GM12878 (cell line): ENCODE measurements around the gene GCDH. TPM values are rescaled to one million over a fixed set of nuclear protein-coding genes. Genes with fewer than 3 reads are reported as not detected.

Experiments
- ATAC-seq: fragments of 200-7000 bp; cut with Tn5 transposase; 3 replicates; pipeline ENCODE4 v1.9.1; 2020; ENCODE audit warnings: mild to moderate bottlenecking, moderate library complexity
- BruUV-seq: library from RNA; stranded (reverse); fragments of 400-500 nt; replicated peaks from 2 replicates; lab custom pipeline; 2021; lab: Mats Ljungman, UMichigan
- CTCF ChIA-PET: fragments of 300-600 bp; sonication (Branson Sonifier 250); formaldehyde crosslinking; extraction: SDS; loops from one replicate; lab custom pipeline; 2021; ENCODE audit warnings: inconsistent platforms; lab: Yijun Ruan, JAX
- POLR2A ChIA-PET: fragments of 350-600 bp; formaldehyde crosslinking; extraction: SDS; loops from one replicate; lab custom pipeline; 2021; ENCODE audit warnings: inconsistent platforms; lab: Charles Lee
- RAD21 ChIA-PET: fragments of 300-600 bp; sonication (Branson Sonifier 250); formaldehyde crosslinking; loops from one replicate; lab custom pipeline; 2023; ENCODE audit warnings: antibody characterized with exemption; ENCODE audit not compliant: unreplicated experiment; lab: Charles Lee
- SMC1A ChIA-PET: fragments of 300-600 bp; sonication (Branson Sonifier 250); formaldehyde crosslinking; loops from one replicate; lab custom pipeline; 2023; ENCODE audit not compliant: unreplicated experiment, uncharacterized antibody; lab: Charles Lee
- DNase-seq: peaks from one replicate; pipeline ENCODE4 v3.0.0-alpha.2; 2011; ENCODE audit warnings: low read depth, low spot score
- FAIRE-seq: peaks from 3 replicates; lab custom pipeline; 2011; peaks lifted over from hg19 to GRCh38; lab: Jason Lieb, UNC
- H2AFZ ChIP-seq: 2 replicates; pipeline ENCODE4 v1.6.0; 2011; ENCODE audit warnings: low read depth, low read length, control low read depth; ENCODE audit not compliant: control insufficient read depth
- H3K27ac ChIP-seq: 2 replicates; pipeline ENCODE4 v1.5.1; 2011; ENCODE audit warnings: control low read depth; ENCODE audit not compliant: control insufficient read depth, insufficient read depth
- H3K27me3 ChIP-seq, 2 experiments: replicated peaks in 1 of 2; 2 replicates each; pipeline versions ENCODE4 v1.6.0 to v1.6.1; 2011; ENCODE audit warnings: low read length in 1 of 2; ENCODE audit not compliant: control insufficient read depth in 2 of 2, insufficient read depth in 2 of 2
- H3K36me3 ChIP-seq, 2 experiments: 2 replicates each; pipeline ENCODE4 v1.5.1; 2011; ENCODE audit warnings: low read length in 1 of 2; ENCODE audit not compliant: control insufficient read depth in 2 of 2, insufficient read depth in 2 of 2
- H3K4me1 ChIP-seq: 2 replicates; pipeline ENCODE4 v1.6.1; 2011; ENCODE audit warnings: mild to moderate bottlenecking, low read length, moderate library complexity, mixed read lengths; ENCODE audit not compliant: control insufficient read depth, insufficient read depth
- H3K4me2 ChIP-seq: 2 replicates; pipeline ENCODE4 v1.6.0; 2011; ENCODE audit warnings: control low read depth; ENCODE audit not compliant: control insufficient read depth, insufficient read depth
- H3K4me3 ChIP-seq: fragments of 200-600 bp; sonication (generic); 2 replicates; pipeline ENCODE4 v1.5.1; 2016
- H3K79me2 ChIP-seq: 2 replicates; pipeline ENCODE4 v1.6.0; 2011; ENCODE audit warnings: low read length; ENCODE audit not compliant: control insufficient read depth, insufficient read depth
- H3K9ac ChIP-seq: 2 replicates; pipeline ENCODE4 v1.8.0; 2011; ENCODE audit warnings: low read length, control low read depth, mixed read lengths; ENCODE audit not compliant: control insufficient read depth, insufficient read depth
- H3K9me3 ChIP-seq: replicated peaks from 3 replicates; pipeline ENCODE4 v1.5.1; 2011; ENCODE audit warnings: mild to moderate bottlenecking, low read length; ENCODE audit not compliant: control insufficient read depth, insufficient read depth
- H4K20me1 ChIP-seq: 2 replicates; pipeline ENCODE4 v1.6.0; 2011; ENCODE audit not compliant: control insufficient read depth, insufficient read depth
- BRCA1 ChIP-seq: IDR thresholded peaks from 2 replicates; pipeline ENCODE4 v1.6.1; 2011; ENCODE audit warnings: low read depth, low read length, improper control_type of control experiment
- CTCF ChIP-seq, 3 experiments: IDR thresholded peaks in 2 of 3; conservative IDR thresholded peaks in 1 of 3; 2 replicates each; pipeline ENCODE4 v1.5.1; 2011; ENCODE audit warnings: low read depth in 3 of 3, low read length in 3 of 3, mild to moderate bottlenecking in 3 of 3, control low read depth in 2 of 3, moderate library complexity in 2 of 3, inconsistent platforms in 1 of 3, mixed read lengths in 1 of 3; ENCODE audit not compliant: control insufficient read depth in 2 of 3, insufficient read depth in 1 of 3; ENCODE audit errors: extremely low read depth in 1 of 3
- EZH2 ChIP-seq: IDR thresholded peaks from 2 replicates; pipeline ENCODE4 v1.6.1; 2012; ENCODE audit warnings: low read depth, mild to moderate bottlenecking, control low read depth, inconsistent platforms, low read length, borderline replicate concordance; ENCODE audit not compliant: control insufficient read depth
- HCFC1 ChIP-seq: fragments of 150-350 bp; IDR thresholded peaks from 2 replicates; pipeline ENCODE4 v1.6.1; 2014; ENCODE audit warnings: low read length
- LARP7 ChIP-seq: fragments of 450-650 bp; IDR thresholded peaks from 2 replicates; pipeline ENCODE4 v1.6.1; 2017; ENCODE audit warnings: mild to moderate bottlenecking
- NBN ChIP-seq: fragments of 450-650 bp; IDR thresholded peaks from 2 replicates; pipeline ENCODE4 v1.6.1; 2016
- NFYA ChIP-seq: IDR thresholded peaks from 2 replicates; pipeline ENCODE4 v1.6.1; 2011; ENCODE audit warnings: low read depth, mild to moderate bottlenecking, low read length, improper control_type of control experiment, borderline replicate concordance
- NRF1 ChIP-seq: conservative IDR thresholded peaks from 2 replicates; pipeline ENCODE4 v1.6.1; 2011; ENCODE audit warnings: mild to moderate bottlenecking, low read depth, low read length, improper control_type of control experiment
- POLR2A ChIP-seq: IDR thresholded peaks from 2 replicates; pipeline ENCODE4 v1.6.1; 2011; ENCODE audit warnings: low read depth, mild to moderate bottlenecking, low read length
- POLR2AphosphoS5 ChIP-seq: IDR thresholded peaks from 2 replicates; pipeline ENCODE4 v1.6.1; 2011; ENCODE audit warnings: mild to moderate bottlenecking, low read length, inconsistent platforms
- SPI1 ChIP-seq: IDR thresholded peaks from 2 replicates; pipeline ENCODE4 v1.6.1; 2011; ENCODE audit warnings: low read depth, mild to moderate bottlenecking, low read length, moderate library complexity, borderline replicate concordance; ENCODE audit not compliant: insufficient read depth
- SREBF1 ChIP-seq: IDR thresholded peaks from 2 replicates; pipeline ENCODE4 v1.6.1; 2012; ENCODE audit warnings: mild to moderate bottlenecking, low read length
- TCF7 ChIP-seq: IDR thresholded peaks from 2 replicates; pipeline ENCODE4 v1.6.1; 2014; ENCODE audit warnings: antibody characterized with exemption, borderline replicate concordance
- USF2 ChIP-seq: IDR thresholded peaks from 2 replicates; pipeline ENCODE4 v1.6.1; 2011; ENCODE audit warnings: low read depth, low read length, improper control_type of control experiment, borderline replicate concordance
- ZNF24 ChIP-seq: fragments of 450-650 bp; IDR thresholded peaks from 2 replicates; pipeline ENCODE4 v1.6.1; 2017; ENCODE audit warnings: antibody characterized with exemption, mild to moderate bottlenecking
- WGBS: methylation state at CpG from one replicate; pipeline ENCODE4 v1.1.6; 2016; ENCODE audit warnings: low lambda C conversion rate; ENCODE audit not compliant: insufficient replicate concordance, insufficient coverage; ENCODE audit errors: missing lambda C conversion rate; 5-methylcytosine and 5-hydroxymethylcytosine counted together
- in situ Hi-C: fragments of 300-500 bp; cut with MboI; formaldehyde crosslinking; loops from 9 replicates; pipeline ENCODE4 v1.14.3; 2018; ENCODE audit warnings: mixed read lengths
- intact Hi-C: fragments of 100-400 bp; cut with micrococcal nuclease; formaldehyde crosslinking; loops from one replicate; pipeline ENCODE4 v1.14.2; 2022; ENCODE audit not compliant: unreplicated experiment
- polyA plus RNA-seq, 11 experiments: library from polyadenylated mRNA; depleted of rRNA in 4 of 11; unstranded in 6 of 11; stranded (reverse) in 5 of 11; fragments of >200 nt; fragmentation: Nextera tagmentation in 4 of 11; fragmentation: Illumina TruSeq in 1 of 11; extraction: Ambion mirVana in 4 of 11; extraction: Trizol in 1 of 11; gene quantifications; 1 replicate in 1 of 11; 2 replicates in 10 of 11; pipeline versions ENCODE4 v1.2.1 to v1.2.3, GENCODE V29; 2011 to 2016; ENCODE audit warnings: inconsistent platforms in 2 of 11, missing spikeins in 2 of 11, low read depth in 1 of 11
- total RNA-seq, 4 experiments: library from RNA; depleted of rRNA in 3 of 4; stranded (reverse); fragments of >200 nt in 3 of 4; fragmentation: Illumina TruSeq in 1 of 4; extraction: Trizol in 1 of 4; gene quantifications; 2 replicates each; pipeline versions ENCODE4 v1.2.1 to v1.2.3, GENCODE V29; 2013 to 2021

Gene GCDH
- total and polyA plus RNA-seq, 10 of the 15 experiments (the other 5 are each of a cell fraction or from before 2014, with no cell fraction given) = 4.2 to 69.4 (median 39.7) TPM

- H3K27me3 ChIP-seq = no peaks in the 10 kb centered on the region
- ChIA-PET POLR2A (interaction anchor here (1.0 to 3.1 kb wide), 5 partner anchors 8 to 51 kb away, joined by 3 to 11 read pairs (median 6); partner anchors contain the start of gene RAD23A), SMC1A (interaction anchor here (1.8 kb wide), 1 partner anchor 17 kb away, joined by 9 read pairs; no protein-coding TSS in a partner anchor), CTCF (interaction anchor here (1.4 to 1.6 kb wide), 2 partner anchors 29 to 52 kb away, joined by 8 to 9 read pairs; no protein-coding TSS in a partner anchor), RAD21 (interaction anchor here (1.7 to 1.8 kb wide), 2 partner anchors 29 to 36 kb away, joined by 5 to 8 read pairs; no protein-coding TSS in a partner anchor)
- peak overlapping the region; percentile 16; the same call in 1 of the 2 replicates for H3K9ac ChIP-seq
- peak overlapping the region; percentile 89 for H3K27ac ChIP-seq
- peaks cover 12% of the 10 kb centered on the region; the same call in 1 of the 2 replicates for H4K20me1 ChIP-seq
- H3K79me2 ChIP-seq = peaks cover 52% of the 10 kb centered on the region
- H3K4me1 ChIP-seq = peaks cover 34% of the 10 kb centered on the region
- FAIRE-seq (no peak), DNase-seq (no peak), ATAC-seq (no peak)
- peak overlapping the region; percentile 81 for H2AFZ ChIP-seq
- no peak overlapping the region for H3K4me3 ChIP-seq
- intact Hi-C loops = loop anchor here (5.0 kb wide), 1 partner anchor 149 kb away; no protein-coding TSS in a partner anchor
- H3K36me3 ChIP-seq = peaks cover 13 to 24% of the 10 kb centered on the region in 2 experiments
- WGBS = 55% methylated on average over 7 of the region's 7 CpGs
- in situ Hi-C loops = no loop called here
- peak overlapping the region; percentile 100 for H3K4me2 ChIP-seq
- BruUV-seq = no TSS peak
- TF ChIP-seq POLR2AphosphoS5 (no peak), TCF7 (no peak), BRCA1 (no peak), EZH2 (no peak), LARP7 (no peak), SPI1 (no peak), NBN (no peak), SREBF1 (no peak), HCFC1 (no peak), POLR2A (no peak), ZNF24 (no peak), USF2 (no peak), NFYA (no peak), NRF1 (no peak), CTCF (IDR thresholded peaks at IDR 0.05 in 2 of 3, conservative IDR thresholded peaks at IDR 0.05 in 1 of 3; ENCODE audit: control insufficient read depth in 2 of 3, extremely low read depth in 1 of 3, insufficient read depth in 1 of 3, low read depth in 3 of 3, low read length in 3 of 3) (no peak)
- TF ChIP-seq, all 136 proteins: peak for 0
- H3K9me3 ChIP-seq = no peaks in the 10 kb centered on the region
Measured at GRCh38 chr19:12936582-12936981, 45.6 kb downstream of the GCDH start.
